ENCODE results near the gene LYZL1.

DNA sequence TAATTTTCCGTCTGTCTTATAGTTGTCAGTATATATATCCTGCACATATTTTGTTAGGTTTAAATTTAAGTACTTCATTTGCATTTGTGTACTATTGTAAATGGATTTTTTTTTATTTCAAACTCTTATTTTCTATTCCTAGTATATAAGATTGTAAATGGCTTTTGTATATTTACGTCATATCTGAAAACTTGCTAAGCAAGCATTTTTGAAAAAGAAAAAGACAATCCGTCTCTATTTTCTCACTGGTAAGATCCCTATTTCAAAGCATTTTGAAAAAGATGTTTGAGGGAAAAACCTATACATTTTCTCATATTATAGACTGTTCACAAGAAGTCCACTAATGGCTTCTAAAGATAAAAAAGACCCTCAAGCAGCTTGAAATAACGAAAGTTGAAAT, 1.2 kb upstream of the LYZL1 start:
- TF ChIP-seq RARB (CRISPR knock-in tag; IDR thresholded peaks at IDR 0.05) (no peak), CSRNP3 (CRISPR knock-in tag; IDR thresholded peaks at IDR 0.05) (no peak)

Data from SK-N-SH treated with all-trans-retinoic acid at 6 μM for 48 hours (cell line).